ENCODE results near the gene ORC4.
A peak's percentile ranks its signal among the peaks of the same experiment; 100 is the strongest.

ORC4 gene

DNA sequence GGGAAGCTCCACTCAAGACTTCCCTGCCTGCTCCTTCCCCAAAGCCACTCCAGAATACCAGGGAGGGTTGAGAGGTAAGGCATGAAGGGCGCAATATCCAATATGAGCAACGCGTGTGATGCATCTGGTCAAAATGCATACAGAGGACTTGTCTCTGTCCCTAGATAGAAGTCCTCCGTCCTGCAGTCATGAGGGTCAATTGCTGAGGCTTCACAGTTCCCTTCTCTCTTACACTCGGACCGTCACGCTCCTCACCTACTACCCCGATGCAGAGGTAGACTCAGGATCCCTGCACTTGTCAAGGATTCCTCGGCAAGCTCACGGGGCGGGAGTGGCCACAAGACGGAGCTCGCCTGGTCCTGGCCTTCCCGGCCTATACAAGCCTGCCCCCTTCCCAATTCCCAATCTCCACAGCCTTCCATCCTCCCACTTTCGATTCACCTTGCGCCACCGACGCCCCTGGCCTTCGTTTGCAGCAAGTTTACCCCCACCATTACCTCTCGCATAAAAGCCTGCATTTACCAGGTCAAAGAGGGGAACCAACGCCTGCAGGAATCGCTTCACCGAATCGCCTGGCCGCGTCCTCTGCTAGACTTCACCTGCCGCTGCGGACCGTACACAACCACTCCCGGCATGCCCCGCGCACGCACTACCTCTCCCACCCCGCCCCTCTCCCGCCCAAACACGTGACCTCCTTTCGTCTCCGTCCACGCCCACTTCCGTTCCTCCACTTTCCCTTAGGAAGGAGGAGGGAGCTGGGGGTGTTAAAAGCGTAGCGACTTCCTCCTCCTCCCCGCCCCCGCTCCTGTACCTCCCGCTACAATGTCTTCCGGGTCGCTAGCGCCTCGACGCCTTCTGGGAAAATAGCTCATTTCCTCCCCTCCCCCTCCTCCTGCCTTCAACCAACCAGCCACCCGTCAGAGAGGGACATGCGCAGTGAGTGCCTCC is at the start of gene ORC4:
ORC4 (minus strand) TSS at position 627 of the 948 bp plus-strand sequence. CDS start 44,779 bp downstream, outside the sequence.
- DNase-seq = peak; percentile 100

DNA sequence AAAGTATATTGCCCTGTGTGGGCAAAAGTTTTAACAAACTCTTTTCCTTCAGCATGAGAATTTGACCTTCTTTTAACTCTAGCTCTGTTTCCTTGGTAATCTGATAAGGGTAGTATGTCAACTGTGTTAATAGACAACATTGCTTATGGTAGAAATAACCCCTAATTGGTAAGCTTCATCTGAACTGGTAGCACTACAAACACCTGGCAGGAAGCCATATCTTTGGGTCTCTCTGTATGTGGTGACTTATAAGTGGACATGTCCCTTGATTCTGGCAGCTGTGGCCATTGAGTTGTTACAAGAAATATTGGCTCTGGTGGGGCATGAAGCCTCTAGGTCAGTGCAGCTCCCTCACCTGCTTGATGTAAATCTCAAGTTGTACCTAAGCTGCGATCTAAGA is 47.3 kb upstream of the ORC4 start:
- DNase-seq = no peak

DNA sequence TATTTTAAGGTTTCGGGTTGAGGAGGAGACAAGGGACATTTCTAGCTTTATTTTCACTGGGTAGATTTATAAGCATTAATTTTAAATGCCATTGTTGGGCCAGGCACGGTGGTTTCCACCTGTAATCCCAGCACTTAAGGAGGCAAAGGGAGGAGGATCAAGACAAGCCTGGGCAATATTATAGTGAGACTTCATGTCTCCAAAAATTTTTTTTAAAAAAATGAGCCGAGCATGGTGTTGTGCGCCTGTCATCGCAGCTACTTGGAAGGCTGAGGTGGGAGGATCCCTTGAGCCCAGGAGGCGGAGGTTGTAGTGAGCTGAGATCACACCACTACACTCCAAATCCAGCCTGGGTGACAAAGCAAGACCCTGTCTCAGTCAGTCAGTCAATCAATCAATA is 45.4 kb upstream of the ORC4 start:
- DNase-seq = no peak

GRCh38 chr2:148063633-148064032 is 43.1 kb upstream of the ORC4 start:
- no peak for DNase-seq

GRCh38 chr2:148058641-148059040 is 38.1 kb upstream of the ORC4 start:
- peak; percentile 60 for DNase-seq

- DNase-seq = no peak
Measured at GRCh38 chr2:148052687-148053086, 32.1 kb upstream of the ORC4 start.

DNA sequence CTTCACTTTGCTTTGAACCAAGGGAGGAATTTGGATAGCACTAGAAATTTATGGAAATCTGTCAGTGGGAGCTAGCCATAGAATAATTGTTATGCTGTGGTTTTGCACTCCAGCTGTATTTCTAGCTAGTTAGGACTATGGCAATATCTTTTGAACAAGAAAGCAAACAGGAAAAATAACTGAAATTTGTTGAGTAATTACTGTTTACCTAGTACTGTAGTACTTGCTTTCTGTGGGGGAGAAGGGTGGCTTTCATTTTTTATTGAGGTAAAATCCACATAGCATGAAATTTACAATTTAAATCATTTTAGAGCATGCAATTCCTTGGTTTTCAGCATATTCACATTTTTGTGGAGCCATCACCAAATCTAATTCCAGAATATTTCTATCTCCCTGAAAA is 28.7 kb upstream of the ORC4 start:
- no peak for DNase-seq

DNA sequence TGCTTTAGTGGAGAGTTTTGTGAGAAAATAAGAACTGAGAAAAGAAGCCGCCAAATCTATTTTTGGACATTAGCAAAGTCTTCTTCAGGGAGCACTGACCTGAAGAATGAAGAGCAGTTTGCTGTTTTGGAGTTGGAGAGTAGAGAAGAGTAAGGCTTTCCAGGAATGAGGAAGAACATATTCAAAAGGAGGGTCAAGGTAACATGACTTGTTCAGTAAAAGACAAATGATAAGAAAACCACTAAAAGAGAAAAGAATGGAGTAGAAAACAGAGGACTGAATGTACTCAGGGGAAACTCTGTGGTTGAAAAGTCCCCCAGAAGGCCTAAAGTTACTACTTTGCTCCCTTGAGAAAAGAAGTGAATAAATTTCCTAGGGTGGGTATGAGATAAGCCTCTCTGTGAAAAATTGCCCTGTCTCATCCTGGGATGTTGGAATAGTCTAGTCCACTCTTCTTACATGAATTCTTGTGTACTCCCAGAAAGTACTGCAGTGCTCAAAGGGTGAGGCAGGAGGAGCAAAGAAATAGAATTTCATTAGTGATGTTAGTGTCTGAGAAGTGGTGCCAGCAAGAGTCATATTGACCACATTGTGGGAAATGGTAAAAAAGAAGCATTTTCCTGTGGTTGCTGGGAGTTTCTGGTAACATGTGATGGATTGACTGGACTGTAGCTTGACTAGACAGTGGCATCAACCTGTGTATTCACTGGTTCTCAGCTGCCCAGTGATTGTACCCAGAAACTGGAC is 28.1 kb upstream of the ORC4 start:
- no peak for DNase-seq

DNA sequence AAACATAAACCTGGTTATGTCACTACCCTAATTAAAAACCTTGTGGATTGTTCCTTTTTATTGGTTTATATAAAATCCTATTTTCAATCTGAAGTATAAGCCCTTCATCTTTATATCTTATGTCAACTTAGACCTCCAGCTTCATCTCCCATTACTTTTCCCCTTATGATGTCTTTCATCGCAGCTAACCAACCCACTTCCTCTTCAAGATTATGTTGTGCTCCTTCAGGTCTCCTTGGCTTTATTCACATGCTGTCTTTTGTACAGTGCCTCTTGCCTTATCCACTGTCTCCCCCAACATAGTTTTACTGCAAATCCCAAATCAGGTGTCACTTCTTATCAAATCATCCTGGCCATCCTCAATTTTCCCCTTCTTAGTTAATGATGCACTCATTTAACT is 26.3 kb upstream of the ORC4 start:
- no peak for DNase-seq

DNA sequence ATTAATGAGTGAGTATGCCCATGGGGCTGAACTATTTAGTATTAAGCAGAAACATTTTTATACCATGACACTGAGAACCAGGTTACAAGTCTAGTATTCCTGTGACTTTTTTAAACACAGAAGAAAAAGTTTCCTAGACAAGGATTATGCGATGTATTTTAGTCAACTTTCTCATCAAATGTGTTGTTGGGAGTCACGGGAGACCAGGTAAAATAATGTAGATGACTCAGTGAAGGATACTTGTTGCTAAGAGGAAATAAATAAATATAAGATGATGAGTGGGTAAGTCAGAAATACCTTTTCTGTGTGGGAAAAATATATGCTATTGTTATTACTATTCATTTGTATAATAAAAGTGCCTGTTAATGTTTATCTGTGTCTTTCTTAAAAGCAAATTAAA is 23.8 kb upstream of the ORC4 start:
- DNase-seq = no peak

- peak; percentile 14 for DNase-seq
Measured at GRCh38 chr2:148042219-148042618, 21.7 kb upstream of the ORC4 start.

DNA sequence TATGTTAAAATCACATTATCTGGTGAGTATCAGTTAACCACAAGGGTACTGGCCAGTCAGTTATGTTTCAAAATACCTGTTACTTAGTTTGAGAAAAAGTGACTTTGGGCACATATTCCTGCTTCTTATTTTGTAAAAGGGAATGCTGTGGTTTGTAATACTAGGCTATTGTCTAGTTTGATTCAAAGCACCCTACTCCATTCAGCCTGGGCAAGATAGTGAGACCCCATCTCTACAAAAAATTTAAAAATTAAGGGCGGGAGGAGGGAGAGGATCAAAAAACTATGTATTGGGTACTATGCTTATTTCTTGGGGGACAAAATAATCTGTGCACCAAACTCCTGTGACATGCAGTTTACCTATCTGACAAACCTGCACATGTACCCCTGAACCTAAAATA is 19.2 kb upstream of the ORC4 start:
- DNase-seq = no peak

GRCh38 chr2:148032215-148032614 is 11.7 kb upstream of the ORC4 start:
- DNase-seq = no peak

DNA sequence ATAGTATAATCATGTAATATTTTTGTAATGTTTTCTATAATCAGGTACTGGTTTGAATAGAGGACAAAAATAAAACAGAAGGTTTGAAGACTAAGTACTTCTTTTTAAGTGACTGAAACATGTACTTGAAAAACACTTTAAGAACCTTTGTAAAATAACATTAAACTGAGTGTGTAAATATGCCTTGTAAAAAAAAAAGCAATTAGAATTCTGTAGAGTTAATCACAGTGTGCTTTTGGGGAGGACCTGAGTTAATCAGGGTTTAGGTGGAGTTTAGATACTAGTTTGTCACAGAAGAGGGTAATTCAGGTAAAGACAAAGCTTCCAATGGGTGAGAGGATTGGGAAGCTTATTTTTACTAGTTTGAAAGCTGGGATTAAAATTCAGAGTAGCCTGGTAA is 10.6 kb upstream of the ORC4 start:
- DNase-seq = no peak

- DNase-seq = no peak
Measured at GRCh38 chr2:148028781-148029180, 8.2 kb upstream of the ORC4 start.

- peak; percentile 21 for DNase-seq
Measured at GRCh38 chr2:148027822-148028221, 7.3 kb upstream of the ORC4 start.

- no peak for DNase-seq
Measured at GRCh38 chr2:148026573-148026972, 6.0 kb upstream of the ORC4 start.

GRCh38 chr2:148023861-148024260 is 3.3 kb upstream of the ORC4 start:
- no peak for DNase-seq

DNA sequence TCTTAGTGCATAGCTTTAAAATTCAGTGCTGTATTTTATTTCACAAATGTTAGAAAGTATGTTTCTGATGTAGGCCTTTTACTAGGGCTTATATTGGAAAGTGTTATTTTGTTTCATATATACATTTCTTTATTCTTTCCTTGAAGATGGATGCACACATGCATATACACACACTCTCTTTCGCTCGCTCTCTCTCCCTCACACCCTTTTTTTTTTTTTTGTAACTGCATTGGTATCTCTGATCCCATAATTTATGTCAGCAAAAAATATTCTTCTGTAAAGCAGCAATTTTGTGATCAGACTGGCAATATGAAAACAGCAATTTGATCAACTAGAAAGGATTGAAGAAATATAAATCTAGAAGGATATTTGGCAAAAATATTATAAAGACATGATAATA is 2.3 kb upstream of the ORC4 start:
- DNase-seq = no peak

DNA sequence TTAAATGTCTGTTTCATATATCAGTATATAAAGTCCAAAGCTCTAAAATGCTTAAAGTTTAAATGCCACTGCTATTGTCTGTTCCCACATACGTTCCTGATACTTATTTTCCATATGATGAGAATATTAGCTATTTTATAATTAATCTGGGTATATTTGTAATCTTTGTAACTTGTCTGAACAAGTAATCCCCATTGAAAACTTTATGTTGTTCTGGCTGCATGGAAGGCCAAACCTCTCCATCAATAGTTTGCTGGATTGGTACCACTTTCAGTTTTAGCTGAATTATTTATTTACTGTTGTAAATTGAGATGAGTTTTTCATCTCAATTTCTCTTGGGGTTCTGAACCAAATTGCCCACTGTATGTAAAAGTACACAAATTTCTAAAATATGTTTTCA is 1.8 kb upstream of the ORC4 start:
- no peak for DNase-seq

GRCh38 chr2:148021886-148022285 is 1.3 kb upstream of the ORC4 start:
- DNase-seq = no peak

DNA sequence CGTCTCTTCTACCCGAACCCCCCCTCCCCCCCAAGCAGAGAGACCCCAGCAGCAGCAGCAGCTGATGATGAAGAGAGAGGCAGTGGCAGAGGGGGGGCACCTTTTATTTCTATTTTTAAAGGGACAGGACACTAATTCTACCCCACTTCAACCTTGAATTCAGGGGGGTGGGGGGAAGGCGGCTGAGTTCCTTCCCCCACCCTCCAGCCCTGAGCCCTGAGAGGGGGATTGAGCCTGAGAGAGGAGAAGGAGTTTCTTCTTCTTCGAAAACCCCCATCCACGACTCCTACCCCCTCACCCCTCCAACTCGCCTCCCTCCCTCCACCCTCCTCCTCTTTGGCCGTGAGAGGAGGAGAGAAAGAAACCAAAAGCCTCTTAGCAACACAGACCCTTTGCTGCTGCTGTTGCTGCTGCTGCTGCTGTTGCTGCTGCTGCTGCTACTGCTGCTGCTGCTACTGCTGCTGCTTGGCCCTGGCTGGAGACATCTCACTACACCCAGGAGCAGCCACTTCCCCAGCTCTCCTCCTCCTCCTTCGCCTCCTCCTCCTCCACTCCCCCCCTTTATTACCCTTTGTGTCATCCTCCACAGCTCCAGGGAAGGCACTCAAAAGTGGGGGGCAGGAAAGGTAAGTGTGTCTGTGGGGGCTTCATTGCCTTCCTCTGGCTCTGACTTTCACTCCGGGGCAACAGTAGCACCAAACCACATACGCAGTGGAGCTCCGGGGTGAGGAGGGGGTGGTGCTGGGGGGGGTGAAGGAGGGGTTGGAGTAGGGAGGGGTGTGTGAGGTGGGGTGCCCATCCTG is 723 bp upstream of the ORC4 start, which contains the start of gene MBD5:
MBD5 (plus strand) TSS at position 33 of the 803 bp plus-strand sequence.
- peak; percentile 47 for DNase-seq

GRCh38 chr2:148014616-148015015 is 5.9 kb downstream of the ORC4 start:
- DNase-seq = no peak

All from HCEC 1CT (cell line).